ENCODE measurements around the gene LRMDA. TPM values are rescaled to one million over a fixed set of nuclear protein-coding genes. Genes with fewer than 3 reads are reported as not detected.

LRMDA gene
- total RNA-seq, 1 experiment from 2014 or later: 4.8 TPM

- peak overlapping the region; percentile 92 for H3K9ac ChIP-seq (ENCODE audit: low read length)
- peak overlapping the region; percentile 100 for H3K4me2 ChIP-seq (ENCODE audit: low read length)
- POLR2A ChIA-PET: no interaction called here
- H3K9me3 ChIP-seq (ENCODE audit: control insufficient read depth in 1 of 2, insufficient read depth in 1 of 2, low read depth in 1 of 2, low read length in 2 of 2): no peaks in the 10 kb centered on the region
- CTCF ChIA-PET: no interaction called here
- no peaks in the 10 kb centered on the region for H3K36me3 ChIP-seq (ENCODE audit: control insufficient read depth in 1 of 2, insufficient read depth in 2 of 2, low read length in 2 of 2)
- no peaks in the 10 kb centered on the region for H3K9me2 ChIP-seq (ENCODE audit: insufficient read depth)
- ATAC-seq: no peak
- H3K4me3 ChIP-seq (replicated peaks in 1 of 2; ENCODE audit: low read depth in 1 of 2, low read length in 2 of 2): peak overlapping the region in 1 of 2 experiments; percentile 93; a peak in 2 of 4 replicates
- H3K79me2 ChIP-seq (ENCODE audit: insufficient read depth, low read length): peaks cover 17% of the 10 kb centered on the region
- RAD21 ChIA-PET (ENCODE audit: low non-redundant PET in 1 of 2, low total read pairs in 2 of 2, uncharacterized antibody in 2 of 2, unreplicated experiment in 2 of 2): no interaction called here
- no TSS peak for BruUV-seq (replicated peaks)
- H3K27me3 ChIP-seq (ENCODE audit: insufficient read depth, low read length): no peaks in the 10 kb centered on the region
- peak overlapping the region; percentile 8; the same call in 1 of the 2 replicates for H3K27ac ChIP-seq (ENCODE audit: low read depth, low read length)
- no peak for DNase-seq (ENCODE audit: low read depth, low spot score)
- H4K20me1 ChIP-seq (ENCODE audit: insufficient read depth): no peaks in the 10 kb centered on the region
- peaks cover 18 to 56% of the 10 kb centered on the region in 2 experiments; a peak in 3 of 4 replicates for H3K4me1 ChIP-seq (ENCODE audit: control insufficient read depth in 1 of 2, insufficient read depth in 2 of 2, low read length in 2 of 2)
- TF ChIP-seq RAD21 (IDR thresholded peaks at IDR 0.05; ENCODE audit: low read depth) (no peak), ZBTB33 (IDR thresholded peaks at IDR 0.05; ENCODE audit: extremely low read depth, insufficient replicate concordance, low read length) (no peak), REST (IDR thresholded peaks at IDR 0.05; ENCODE audit: low read depth) (no peak), SP1 (IDR thresholded peaks at IDR 0.05; ENCODE audit: low read depth) (no peak), SIN3A (IDR thresholded peaks at IDR 0.05; ENCODE audit: low read depth) (no peak), ELF1 (IDR thresholded peaks at IDR 0.05; ENCODE audit: borderline replicate concordance, low read depth) (no peak), POLR2AphosphoS5 (IDR thresholded peaks at IDR 0.05; ENCODE audit: low read depth, low read length) (no peak), EZH2 (IDR thresholded peaks at IDR 0.05) (no peak), ZFX (IDR thresholded peaks at IDR 0.05) (no peak), CBX3 (IDR thresholded peaks at IDR 0.05; ENCODE audit: low read depth) (no peak), FOSL1 (IDR thresholded peaks at IDR 0.05; ENCODE audit: low read depth) (no peak), CTCF (IDR thresholded peaks at IDR 0.05 in 2 of 3, conservative IDR thresholded peaks at IDR 0.05 in 1 of 3; ENCODE audit: borderline replicate concordance in 1 of 3, insufficient read depth in 1 of 3, low read depth in 2 of 3, low read length in 2 of 3) (no peak), POLR2A (IDR thresholded peaks at IDR 0.05; ENCODE audit: borderline replicate concordance, extremely low read depth, insufficient read depth, insufficient read length) (no peak)
- H2AFZ ChIP-seq (ENCODE audit: low read depth, low read length, poor library complexity, severe bottlenecking): no peak overlapping the region
- intact Hi-C loops (cut with micrococcal nuclease): no loop called here
Measured at GRCh38 chr10:75405598-75406461, 25.6 kb upstream of the LRMDA start.

Measured in HCT116 (cell line).